A673 (cell line): Measurements from ENCODE around the gene MEF2C. TPM values are rescaled to one million over a fixed set of nuclear protein-coding genes. Genes with fewer than 3 reads are reported as not detected.

Experiments used
- BruUV-seq: library from RNA; stranded (reverse); fragments of 400-500 nt; replicated peaks from 2 replicates; lab custom pipeline; 2021; lab: Mats Ljungman, UMichigan
- CTCF ChIA-PET: fragments of 300-600 bp; sonication (Branson Sonifier 250); formaldehyde crosslinking; loops from one replicate; lab custom pipeline; 2022; ENCODE audit warnings: antibody characterized with exemption; lab: Charles Lee
- POLR2A ChIA-PET: fragments of 300-600 bp; sonication (Branson Sonifier 250); formaldehyde crosslinking; loops from one replicate; lab custom pipeline; 2022; ENCODE audit warnings: antibody characterized with exemption; ENCODE audit not compliant: low non-redundant PET; lab: Charles Lee
- DNase-seq: peaks from one replicate; pipeline ENCODE4 v3.0.0-alpha.2; 2015; ENCODE audit warnings: low spot score
- H3K27ac ChIP-seq: fragments of 200-600 bp; sonication (generic); 2 replicates; pipeline ENCODE4 v1.5.1; 2016; ENCODE audit warnings: mixed run types, low read depth, mild to moderate bottlenecking, mixed read lengths, antibody characterized with exemption, low read length; ENCODE audit not compliant: poor library complexity, severe bottlenecking
- H3K27me3 ChIP-seq: fragments of 200-600 bp; sonication (generic); replicated peaks from 2 replicates; pipeline ENCODE4 v1.6.1; 2017; ENCODE audit warnings: mixed run types, low read depth, mild to moderate bottlenecking, mixed read lengths, antibody characterized with exemption, low read length; ENCODE audit not compliant: insufficient read depth, poor library complexity
- H3K36me3 ChIP-seq: fragments of 200-600 bp; sonication (generic); 2 replicates; pipeline ENCODE4 v1.6.1; 2016; ENCODE audit warnings: mixed run types, mild to moderate bottlenecking, mixed read lengths, antibody characterized with exemption, low read length; ENCODE audit not compliant: insufficient read depth, poor library complexity, severe bottlenecking
- H3K4me1 ChIP-seq: fragments of 200-600 bp; sonication (generic); 2 replicates; pipeline ENCODE4 v1.6.1; 2017; ENCODE audit warnings: mixed run types, mild to moderate bottlenecking, mixed read lengths, antibody characterized with exemption, low read length; ENCODE audit not compliant: insufficient read depth, poor library complexity, severe bottlenecking
- H3K4me3 ChIP-seq: fragments of 200-600 bp; sonication (generic); 2 replicates; pipeline ENCODE4 v1.5.1; 2016; ENCODE audit warnings: low read depth, mixed run types, mild to moderate bottlenecking, mixed read lengths, low read length; ENCODE audit not compliant: poor library complexity, severe bottlenecking
- H3K9me3 ChIP-seq: fragments of 200-600 bp; sonication (generic); 2 replicates; pipeline ENCODE4 v1.6.1; 2016; ENCODE audit warnings: mixed run types, low read depth, mild to moderate bottlenecking, mixed read lengths, antibody characterized with exemption, low read length; ENCODE audit not compliant: poor library complexity, severe bottlenecking
- EZH2 ChIP-seq: fragments of 200-600 bp; sonication (generic); IDR thresholded peaks from 2 replicates; pipeline ENCODE4 v1.6.1; 2017; ENCODE audit warnings: borderline replicate concordance, low read depth, mild to moderate bottlenecking, mixed read lengths, antibody characterized with exemption, low read length; ENCODE audit not compliant: poor library complexity, severe bottlenecking
- intact Hi-C: fragments of 100-400 bp; cut with micrococcal nuclease; formaldehyde crosslinking; loops from one replicate; pipeline ENCODE4 v1.10.0; 2022; ENCODE audit not compliant: unreplicated experiment
- total RNA-seq: library from RNA; stranded (reverse); gene quantifications from 2 replicates; pipeline ENCODE4 v1.2.3, GENCODE V29; 2021
- TF ChIP-seq, protein P1 (sequence below): fragments of 300-800, 200-600 bp; sonication (generic); conservative IDR thresholded peaks from 2 replicates; pipeline ENCODE4 v1.5.1; 2017; ENCODE audit warnings: low read depth, mild to moderate bottlenecking, antibody characterized with exemption, low read length, moderate library complexity, mixed read lengths

MEF2C gene
- total RNA-seq, 1 experiment from 2014 or later = 2.0 TPM

DNA sequence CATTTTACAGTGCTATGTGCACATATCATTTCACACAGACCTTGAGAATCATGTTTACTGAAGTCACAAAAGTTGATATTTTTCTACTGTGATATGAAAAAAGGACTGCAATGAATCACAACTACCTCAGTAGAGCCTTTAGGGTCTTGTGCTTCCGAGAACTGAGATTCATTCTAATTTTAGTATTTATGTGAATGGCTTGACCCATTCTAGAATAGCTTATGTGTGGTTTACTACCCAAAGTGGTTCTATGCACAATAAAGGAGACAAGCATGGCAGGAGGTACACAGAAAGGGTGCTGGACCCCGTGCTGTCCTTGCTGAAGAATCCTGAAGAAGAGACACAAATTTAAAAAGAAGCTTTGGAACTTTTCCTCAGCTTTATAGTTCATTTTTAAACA lies 28.2 kb downstream of the MEF2C start:
- intact Hi-C loops = no loop called here
- DNase-seq = no peak
- no peaks in the 10 kb centered on the region for H3K4me1 ChIP-seq
- TF ChIP-seq EZH2 = no peak
- H3K9me3 ChIP-seq = no peaks in the 10 kb centered on the region
- no TSS peak for BruUV-seq
- CTCF ChIA-PET = no interaction called here
- H3K27me3 ChIP-seq = no peaks in the 10 kb centered on the region
- POLR2A ChIA-PET = no interaction called here
- H3K27ac ChIP-seq = no peak overlapping the region
- H3K36me3 ChIP-seq = no peaks in the 10 kb centered on the region
- H3K4me3 ChIP-seq = no peak overlapping the region

DNA sequence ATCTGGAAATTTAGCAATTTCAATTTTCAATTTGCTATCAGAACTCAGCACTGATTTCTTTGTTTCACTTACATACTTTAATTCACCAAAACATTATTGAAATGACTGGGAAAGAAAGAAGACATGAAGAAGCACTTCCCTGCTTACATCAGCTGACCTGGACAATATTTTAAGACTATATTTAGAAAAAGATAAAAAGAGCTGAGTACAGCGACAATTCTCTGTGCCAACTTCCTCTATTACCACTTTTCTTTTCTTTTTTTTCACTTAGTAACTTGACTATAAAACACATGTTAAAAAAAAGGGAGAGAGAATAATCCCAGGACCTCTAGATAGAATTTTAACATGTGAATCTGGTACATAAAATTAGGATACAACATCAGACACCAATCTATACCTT lies 35.6 kb downstream of the MEF2C start:
- POLR2A ChIA-PET = no interaction called here
- no peak for TF ChIP-seq EZH2
- TF ChIP-seq, protein P1, sequence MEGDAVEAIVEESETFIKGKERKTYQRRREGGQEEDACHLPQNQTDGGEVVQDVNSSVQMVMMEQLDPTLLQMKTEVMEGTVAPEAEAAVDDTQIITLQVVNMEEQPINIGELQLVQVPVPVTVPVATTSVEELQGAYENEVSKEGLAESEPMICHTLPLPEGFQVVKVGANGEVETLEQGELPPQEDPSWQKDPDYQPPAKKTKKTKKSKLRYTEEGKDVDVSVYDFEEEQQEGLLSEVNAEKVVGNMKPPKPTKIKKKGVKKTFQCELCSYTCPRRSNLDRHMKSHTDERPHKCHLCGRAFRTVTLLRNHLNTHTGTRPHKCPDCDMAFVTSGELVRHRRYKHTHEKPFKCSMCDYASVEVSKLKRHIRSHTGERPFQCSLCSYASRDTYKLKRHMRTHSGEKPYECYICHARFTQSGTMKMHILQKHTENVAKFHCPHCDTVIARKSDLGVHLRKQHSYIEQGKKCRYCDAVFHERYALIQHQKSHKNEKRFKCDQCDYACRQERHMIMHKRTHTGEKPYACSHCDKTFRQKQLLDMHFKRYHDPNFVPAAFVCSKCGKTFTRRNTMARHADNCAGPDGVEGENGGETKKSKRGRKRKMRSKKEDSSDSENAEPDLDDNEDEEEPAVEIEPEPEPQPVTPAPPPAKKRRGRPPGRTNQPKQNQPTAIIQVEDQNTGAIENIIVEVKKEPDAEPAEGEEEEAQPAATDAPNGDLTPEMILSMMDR = no peak
- H3K27me3 ChIP-seq = no peaks in the 10 kb centered on the region
- CTCF ChIA-PET = no interaction called here
- no peaks in the 10 kb centered on the region for H3K4me1 ChIP-seq
- H3K4me3 ChIP-seq = no peak overlapping the region
- no peaks in the 10 kb centered on the region for H3K36me3 ChIP-seq
- DNase-seq = no peak
- intact Hi-C loops = no loop called here
- no peak overlapping the region for H3K27ac ChIP-seq
- no peaks in the 10 kb centered on the region for H3K9me3 ChIP-seq
- BruUV-seq = no TSS peak

- intact Hi-C loops = no loop called here
- no peaks in the 10 kb centered on the region for H3K9me3 ChIP-seq
- no peak for DNase-seq
- H3K4me1 ChIP-seq = no peaks in the 10 kb centered on the region
- no TSS peak for BruUV-seq
- ChIA-PET CTCF (no interaction called here), POLR2A (no interaction called here)
- no peak for TF ChIP-seq EZH2
- TF ChIP-seq, protein P1 = no peak
- no peak overlapping the region for H3K4me3 ChIP-seq
- H3K27me3 ChIP-seq = no peaks in the 10 kb centered on the region
- H3K27ac ChIP-seq = no peak overlapping the region
- no peaks in the 10 kb centered on the region for H3K36me3 ChIP-seq
Observed at GRCh38 chr5:88846434-88846833, 36.5 kb downstream of the MEF2C start.

GRCh38 chr5:88845081-88845697 lies 37.8 kb downstream of the MEF2C start:
- ChIA-PET CTCF (no interaction called here), POLR2A (no interaction called here)
- BruUV-seq = no TSS peak
- Histone ChIP-seq H3K4me3 (no peak overlapping the region), H3K27me3 (no peaks in the 10 kb centered on the region), H3K36me3 (no peaks in the 10 kb centered on the region), H3K9me3 (no peaks in the 10 kb centered on the region), H3K4me1 (no peaks in the 10 kb centered on the region), H3K27ac (no peak overlapping the region)
- intact Hi-C loops = no loop called here
- no peak for DNase-seq
- no peak for TF ChIP-seq EZH2
- TF ChIP-seq, protein P1 = no peak
